Activated CD4-positive, alpha-beta T cell treated with anti-CD3 and anti-CD28 coated beads, Interleukin-2, amount 10 ng/mL, durations not matched to agents 7 days and 5 days (primary cell): ENCODE measurements around the gene OR5H6. TPM values are rescaled to one million over a fixed set of nuclear protein-coding genes. Genes with fewer than 3 reads are reported as not detected.

Source experiments
- CTCF ChIA-PET: fragments of 350-600 bp; sonication (Branson Sonifier 250); formaldehyde crosslinking; loops from one replicate; lab custom pipeline; 2021; ENCODE audit warnings: antibody characterized with exemption; lab: Charles Lee
- POLR2A ChIA-PET: fragments of 350-600 bp; sonication (Branson Sonifier 250); formaldehyde crosslinking; loops from one replicate; lab custom pipeline; 2021; ENCODE audit warnings: antibody characterized with exemption; lab: Charles Lee
- DNase-seq: peaks from one replicate; pipeline ENCODE4 v3.0.0-alpha.2; 2020
- H3K27ac Mint-ChIP-seq: one replicate; pipeline ENCODE4 v1.8.0; 2021; ENCODE audit warnings: mild to moderate bottlenecking, moderate library complexity, mixed read lengths
- H3K27me3 Mint-ChIP-seq: one replicate; pipeline ENCODE4 v1.8.0; 2021; ENCODE audit warnings: mixed read lengths
- H3K36me3 Mint-ChIP-seq: one replicate; pipeline ENCODE4 v1.8.0; 2021; ENCODE audit warnings: low read depth, mixed read lengths
- H3K4me1 Mint-ChIP-seq: one replicate; pipeline ENCODE4 v1.8.0; 2021; ENCODE audit warnings: mixed read lengths
- H3K4me3 Mint-ChIP-seq: one replicate; pipeline ENCODE4 v1.8.0; 2021; ENCODE audit warnings: mild to moderate bottlenecking, moderate library complexity, mixed read lengths
- H3K9me3 Mint-ChIP-seq: one replicate; pipeline ENCODE4 v1.8.0; 2021; ENCODE audit warnings: mixed read lengths
- total RNA-seq, 2 experiments: library from RNA; stranded (reverse); gene quantifications; one replicate each; pipeline ENCODE4 v1.2.3, GENCODE V29; 2021

The OR5H6 gene
- total RNA-seq, 2 experiments from 2014 or later = not detected

DNA sequence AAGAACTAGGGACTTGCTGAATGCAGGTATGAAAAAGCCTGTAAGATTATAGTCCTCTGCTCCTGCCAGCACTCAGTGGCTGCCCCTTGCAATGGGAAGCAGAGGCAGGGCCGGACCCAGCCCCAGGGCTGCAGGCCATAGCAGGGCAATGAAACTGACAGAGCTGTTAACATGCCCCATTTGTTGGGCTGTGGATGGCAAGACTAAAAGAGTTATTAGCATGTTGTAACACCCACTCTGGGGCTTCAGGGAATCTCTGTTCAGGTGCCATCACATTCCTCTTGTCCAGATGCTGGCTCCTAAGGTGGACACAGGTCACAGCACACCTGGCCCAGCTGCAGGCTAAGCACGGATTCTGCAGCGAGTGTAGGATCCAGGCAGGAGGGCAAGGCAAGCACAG lies 10.9 kb downstream of the OR5H6 start:
- Mint-ChIP-seq H3K27me3 (peaks cover 7% of the 10 kb centered on the region), H3K4me1 (peaks cover 2% of the 10 kb centered on the region), H3K4me3 (no peak overlapping the region), H3K9me3 (peaks cover 5% of the 10 kb centered on the region), H3K27ac (no peak overlapping the region), H3K36me3 (no peaks in the 10 kb centered on the region)
- CTCF ChIA-PET = no interaction called here
- POLR2A ChIA-PET = no interaction called here
- no peak for DNase-seq

DNA sequence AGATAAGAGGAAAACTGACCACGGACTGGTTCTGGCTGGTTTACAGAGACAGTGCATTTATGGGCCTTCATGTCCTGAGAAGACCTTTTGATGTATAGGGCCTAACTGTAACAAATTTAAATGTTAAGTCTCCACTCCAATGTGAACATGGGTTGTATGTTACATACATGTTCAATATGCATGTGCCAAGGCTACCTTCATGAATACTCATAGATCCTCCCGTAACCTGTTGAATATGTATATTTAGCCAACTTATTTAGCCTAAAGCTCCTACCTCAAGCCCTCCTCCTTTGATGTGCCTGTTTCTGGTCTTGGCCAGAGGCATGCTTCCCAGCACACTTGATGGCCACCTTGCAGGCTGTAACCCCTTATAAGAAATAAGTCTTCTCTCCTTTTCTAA lies 18.2 kb downstream of the OR5H6 start, which contains the start of gene OR5H2:
Gene OR5H2, plus strand, starts transcription at position 301 of the 400 bp plus-strand sequence. CDS start 398 bp downstream, outside the sequence.
- peaks cover 2% of the 10 kb centered on the region for H3K4me1 Mint-ChIP-seq
- ChIA-PET POLR2A (no interaction called here), CTCF (no interaction called here)
- H3K27me3 Mint-ChIP-seq = peaks cover 19% of the 10 kb centered on the region
- no peak within 1 kb of the TSS for H3K27ac Mint-ChIP-seq
- no peaks in the 10 kb centered on the region for H3K36me3 Mint-ChIP-seq
- H3K9me3 Mint-ChIP-seq = no peaks in the 10 kb centered on the region
- H3K4me3 Mint-ChIP-seq = no peak within 1 kb of the TSS
- no peak for DNase-seq

DNA sequence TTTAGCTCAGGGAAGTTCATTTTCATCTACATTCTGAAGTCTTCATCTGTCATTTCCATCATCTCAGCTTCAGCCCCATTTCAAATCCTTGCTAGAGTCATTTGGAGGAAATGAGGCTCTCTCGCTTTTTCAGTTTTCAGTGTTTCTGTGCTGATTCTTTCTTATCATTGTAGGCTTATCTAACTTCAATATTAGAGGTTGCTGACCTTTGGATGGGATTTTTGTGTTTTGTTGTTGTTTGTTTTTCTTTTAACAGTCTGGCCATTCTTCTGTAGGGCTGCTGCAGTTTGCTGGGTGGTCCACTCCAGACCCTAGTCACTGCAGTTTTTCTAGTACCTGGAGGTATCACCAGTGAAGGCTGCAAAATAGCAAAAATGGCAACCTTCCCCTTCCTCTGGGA lies 26.9 kb downstream of the OR5H6 start:
- DNase-seq = no peak
- Mint-ChIP-seq H3K27me3 (peaks cover 11% of the 10 kb centered on the region), H3K4me3 (no peak overlapping the region), H3K27ac (no peak overlapping the region), H3K36me3 (no peaks in the 10 kb centered on the region), H3K9me3 (no peaks in the 10 kb centered on the region), H3K4me1 (no peaks in the 10 kb centered on the region)
- ChIA-PET CTCF (interaction anchor here (1.3 kb wide), 1 partner anchor 11 kb away, joined by 3 read pairs; no protein-coding TSS in a partner anchor), POLR2A (no interaction called here)

DNA sequence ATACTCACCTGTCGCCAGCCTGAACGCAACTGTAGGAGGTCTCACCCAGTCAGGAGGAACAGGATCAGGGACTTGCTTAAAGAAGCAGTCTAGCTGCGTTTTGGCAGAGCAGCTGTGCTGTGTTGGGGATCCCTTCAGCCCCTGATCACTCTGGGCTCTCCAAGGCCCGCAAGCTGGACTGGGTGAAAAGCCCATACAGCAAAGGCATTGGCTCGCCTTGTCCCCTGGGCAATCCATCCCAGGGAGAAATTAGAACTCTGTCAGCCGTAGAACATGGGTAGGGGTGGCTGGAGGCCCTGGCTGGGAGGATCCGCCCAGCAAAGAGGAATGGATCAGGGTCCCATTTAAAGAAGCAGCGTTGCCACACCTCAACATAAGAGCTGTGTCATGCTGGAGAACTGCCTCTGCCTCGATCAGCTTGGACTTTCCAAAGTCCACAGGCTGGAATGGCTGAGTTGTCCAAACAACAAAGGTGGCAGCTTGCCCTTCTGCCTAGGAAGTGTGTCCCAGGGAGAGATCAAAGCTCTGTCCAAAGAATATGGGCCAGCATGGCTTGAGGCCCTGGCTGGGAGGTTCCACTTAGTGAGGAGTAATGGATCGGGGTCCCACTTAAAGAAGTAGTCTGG lies 27.4 kb downstream of the OR5H6 start:
- Mint-ChIP-seq H3K36me3 (no peaks in the 10 kb centered on the region), H3K9me3 (no peaks in the 10 kb centered on the region), H3K27ac (no peak overlapping the region), H3K4me3 (no peak overlapping the region), H3K27me3 (peaks cover 11% of the 10 kb centered on the region), H3K4me1 (no peaks in the 10 kb centered on the region)
- ChIA-PET CTCF (interaction anchor here (1.0 to 1.3 kb wide), 2 partner anchors 10 kb away, joined by 3 read pairs; no protein-coding TSS in a partner anchor), POLR2A (no interaction called here)
- DNase-seq = no peak

Other genes with a start within 250 kb of the OR5H6 start
- gene GABRR3, start 228.9 kb upstream of the OR5H6 start, total RNA-seq = not detected
- not detected for gene OR5AC2, start 177.1 kb upstream of the OR5H6 start, total RNA-seq
- not detected for gene OR5H1, start 133.5 kb upstream of the OR5H6 start, total RNA-seq
- not detected for gene OR5H14, start 116.8 kb upstream of the OR5H6 start, total RNA-seq
- gene OR5H15, start 97.5 kb upstream of the OR5H6 start, total RNA-seq = not detected
- not detected for gene OR5H2, start 18.3 kb downstream of the OR5H6 start, total RNA-seq
- gene OR5K4, start 89.6 kb downstream of the OR5H6 start, total RNA-seq = not detected
- gene OR5K3, start 126.4 kb downstream of the OR5H6 start, total RNA-seq = not detected
- not detected for gene OR5K1, start 199.0 kb downstream of the OR5H6 start, total RNA-seq
- not detected for gene OR5K2, start 233.4 kb downstream of the OR5H6 start, total RNA-seq